Nephron progenitor cell (in vitro differentiated cells): ENCODE results near the gene INSRR.

Experiments used
- DNase-seq: peaks from one replicate; pipeline ENCODE4 v3.0.0; 2021
- H3K27ac Mint-ChIP-seq: 2 replicates; pipeline ENCODE4 v1.8.0; 2021; ENCODE audit warnings: mild to moderate bottlenecking, moderate library complexity, mixed read lengths
- H3K27me3 Mint-ChIP-seq: 2 replicates; pipeline ENCODE4 v1.8.0; 2021; ENCODE audit warnings: mild to moderate bottlenecking, low read depth, mixed read lengths; ENCODE audit not compliant: poor library complexity
- H3K36me3 Mint-ChIP-seq: 2 replicates; pipeline ENCODE4 v1.8.0; 2021; ENCODE audit warnings: low read depth, mixed read lengths
- H3K4me1 Mint-ChIP-seq: 2 replicates; pipeline ENCODE4 v1.8.0; 2021; ENCODE audit warnings: mixed read lengths
- H3K4me3 Mint-ChIP-seq: 2 replicates; pipeline ENCODE4 v1.8.0; 2021; ENCODE audit warnings: mild to moderate bottlenecking, moderate library complexity, mixed read lengths
- H3K9me3 Mint-ChIP-seq: 2 replicates; pipeline ENCODE4 v1.8.0; 2021; ENCODE audit warnings: mild to moderate bottlenecking, moderate library complexity, mixed read lengths
- TF ChIP-seq, protein P1 (sequence below): fragments of 200-600 bp; sonication (generic); IDR thresholded peaks from 2 replicates; pipeline ENCODE4 v1.5.0; 2021; ENCODE audit warnings: antibody characterized with exemption

INSRR gene

GRCh38 chr1:156904187-156904959 lies 45.5 kb upstream of the INSRR start:
- Mint-ChIP-seq H3K27me3 (peaks cover 18% of the 10 kb centered on the region), H3K36me3 (peaks cover 4% of the 10 kb centered on the region), H3K4me1 (peaks cover 59% of the 10 kb centered on the region), H3K9me3 (no peaks in the 10 kb centered on the region), H3K27ac (no peak overlapping the region), H3K4me3 (no peak overlapping the region)
- TF ChIP-seq, protein P1, sequence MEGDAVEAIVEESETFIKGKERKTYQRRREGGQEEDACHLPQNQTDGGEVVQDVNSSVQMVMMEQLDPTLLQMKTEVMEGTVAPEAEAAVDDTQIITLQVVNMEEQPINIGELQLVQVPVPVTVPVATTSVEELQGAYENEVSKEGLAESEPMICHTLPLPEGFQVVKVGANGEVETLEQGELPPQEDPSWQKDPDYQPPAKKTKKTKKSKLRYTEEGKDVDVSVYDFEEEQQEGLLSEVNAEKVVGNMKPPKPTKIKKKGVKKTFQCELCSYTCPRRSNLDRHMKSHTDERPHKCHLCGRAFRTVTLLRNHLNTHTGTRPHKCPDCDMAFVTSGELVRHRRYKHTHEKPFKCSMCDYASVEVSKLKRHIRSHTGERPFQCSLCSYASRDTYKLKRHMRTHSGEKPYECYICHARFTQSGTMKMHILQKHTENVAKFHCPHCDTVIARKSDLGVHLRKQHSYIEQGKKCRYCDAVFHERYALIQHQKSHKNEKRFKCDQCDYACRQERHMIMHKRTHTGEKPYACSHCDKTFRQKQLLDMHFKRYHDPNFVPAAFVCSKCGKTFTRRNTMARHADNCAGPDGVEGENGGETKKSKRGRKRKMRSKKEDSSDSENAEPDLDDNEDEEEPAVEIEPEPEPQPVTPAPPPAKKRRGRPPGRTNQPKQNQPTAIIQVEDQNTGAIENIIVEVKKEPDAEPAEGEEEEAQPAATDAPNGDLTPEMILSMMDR, result no peak
- DNase-seq, result no peak

DNA sequence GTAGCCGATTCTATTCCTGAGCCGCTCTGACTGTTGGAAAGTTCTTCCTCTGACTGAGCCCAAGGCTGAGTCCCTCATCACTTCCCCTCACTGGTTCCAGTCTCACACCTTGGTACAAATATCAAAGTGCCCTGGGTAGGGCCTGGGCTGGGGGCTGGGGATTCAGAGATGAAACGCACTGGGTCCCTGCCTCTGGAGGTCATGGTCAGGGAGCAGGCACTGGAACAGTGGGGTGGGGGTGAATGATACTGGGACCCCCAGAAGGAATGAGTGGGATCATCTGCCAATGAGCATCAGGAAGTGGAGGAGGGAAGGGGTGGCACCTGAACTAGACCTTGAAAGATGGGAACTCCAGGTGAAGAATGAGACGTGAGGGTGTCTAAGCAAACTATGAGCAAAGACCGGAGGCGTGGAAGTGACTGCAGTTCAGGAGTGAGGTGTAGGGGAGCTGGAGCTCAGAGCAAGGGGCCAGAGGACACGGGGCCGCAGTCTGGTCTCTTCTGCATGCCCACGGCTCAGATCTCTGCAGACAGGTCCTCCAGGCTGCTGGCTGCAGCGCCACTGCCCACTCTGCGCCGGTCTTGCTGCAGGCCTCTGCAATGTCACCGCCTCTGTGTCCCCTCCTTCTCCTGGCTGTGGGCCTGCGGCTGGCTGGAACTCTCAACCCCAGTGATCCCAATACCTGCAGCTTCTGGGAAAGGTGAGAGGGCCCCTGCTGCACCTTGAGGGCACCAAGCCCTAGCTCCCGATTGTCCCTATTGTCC lies 44.6 kb upstream of the INSRR start:
- H3K9me3 Mint-ChIP-seq, result no peaks in the 10 kb centered on the region
- no peak for DNase-seq
- peaks cover 4% of the 10 kb centered on the region for H3K36me3 Mint-ChIP-seq
- peaks cover 15% of the 10 kb centered on the region for H3K27me3 Mint-ChIP-seq
- H3K4me1 Mint-ChIP-seq, result peaks cover 61% of the 10 kb centered on the region
- TF ChIP-seq, protein P1, result no peak
- H3K27ac Mint-ChIP-seq, result no peak overlapping the region
- H3K4me3 Mint-ChIP-seq, result no peak overlapping the region

- H3K4me3 Mint-ChIP-seq, result peak overlapping the region; percentile 35
- DNase-seq, result no peak
- H3K36me3 Mint-ChIP-seq, result peaks cover 4% of the 10 kb centered on the region
- no peak overlapping the region for H3K27ac Mint-ChIP-seq
- TF ChIP-seq, protein P1, result no peak
- H3K4me1 Mint-ChIP-seq, result peaks cover 71% of the 10 kb centered on the region
- no peaks in the 10 kb centered on the region for H3K9me3 Mint-ChIP-seq
- H3K27me3 Mint-ChIP-seq, result peaks cover 16% of the 10 kb centered on the region
Observed at GRCh38 chr1:156901966-156902915, 43.3 kb upstream of the INSRR start.

DNA sequence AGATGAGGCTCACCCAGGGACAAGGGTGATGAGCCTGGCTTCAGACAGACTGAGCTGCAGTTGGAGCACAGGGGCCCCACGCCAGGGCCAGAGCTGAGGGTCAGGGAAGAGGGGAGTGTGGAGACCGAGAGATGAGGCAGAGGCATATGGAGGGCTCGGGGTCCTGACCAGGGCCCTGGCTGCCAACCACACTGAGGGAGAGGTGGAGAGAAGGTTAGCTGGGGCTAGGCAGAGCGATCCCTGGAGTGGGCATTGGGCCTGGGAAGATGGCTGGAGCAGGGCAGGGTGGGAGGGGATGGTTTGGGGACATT lies 42.6 kb upstream of the INSRR start:
- TF ChIP-seq, protein P1, result no peak
- H3K4me1 Mint-ChIP-seq, result peaks cover 73% of the 10 kb centered on the region
- no peak for DNase-seq
- H3K36me3 Mint-ChIP-seq, result no peaks in the 10 kb centered on the region
- H3K27ac Mint-ChIP-seq, result peak overlapping the region; percentile 56
- H3K4me3 Mint-ChIP-seq, result no peak overlapping the region
- H3K9me3 Mint-ChIP-seq, result no peaks in the 10 kb centered on the region
- peaks cover 12% of the 10 kb centered on the region for H3K27me3 Mint-ChIP-seq

DNA sequence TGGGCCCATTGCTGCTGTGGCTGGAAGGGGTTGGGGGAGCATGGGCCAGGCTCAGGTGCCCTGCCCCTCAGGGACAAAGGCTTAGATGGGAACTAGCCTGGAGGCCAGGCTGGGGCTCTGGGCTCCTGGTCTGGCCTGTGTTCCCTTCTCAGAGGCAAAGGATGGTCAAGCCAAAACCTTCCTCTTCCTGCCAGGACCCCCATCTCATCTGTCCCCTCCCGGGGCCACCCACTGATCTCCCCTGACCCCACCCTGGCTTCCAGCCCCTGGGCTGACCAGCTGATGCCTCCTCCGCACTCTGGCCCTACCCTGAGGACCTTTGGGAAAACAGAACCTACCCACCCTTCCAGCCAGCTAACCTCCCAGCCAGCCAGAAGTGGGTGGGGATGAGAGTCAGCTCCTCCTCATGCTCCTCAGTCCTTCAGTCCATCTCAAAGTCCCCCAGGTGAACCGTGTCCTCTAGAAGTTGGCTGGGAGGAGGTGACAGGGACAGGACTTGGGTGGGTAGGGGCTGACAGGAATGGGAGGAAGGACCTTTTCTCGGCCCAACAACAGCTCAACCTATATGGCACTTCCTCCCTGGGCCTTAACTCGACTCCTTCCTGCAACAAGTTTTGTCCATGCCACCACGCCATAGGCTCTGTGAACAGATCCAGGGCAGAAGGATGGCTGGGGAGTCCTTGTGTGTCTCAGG lies 42.1 kb upstream of the INSRR start:
- Mint-ChIP-seq H3K36me3 (no peaks in the 10 kb centered on the region), H3K27me3 (peaks cover 12% of the 10 kb centered on the region), H3K27ac (peak overlapping the region; percentile 56), H3K4me3 (no peak overlapping the region), H3K4me1 (peaks cover 78% of the 10 kb centered on the region), H3K9me3 (no peaks in the 10 kb centered on the region)
- no peak for DNase-seq
- TF ChIP-seq, protein P1, result no peak
